H1 (cell line): ENCODE data around the gene FOXQ1. TPM values are rescaled to one million over a fixed set of nuclear protein-coding genes. Genes with fewer than 3 reads are reported as not detected.

Experiments used
- CTCF ChIA-PET: fragments of 300-600 bp; sonication (Branson Sonifier 250); formaldehyde crosslinking; loops from one replicate; lab custom pipeline; 2021; ENCODE audit not compliant: partially characterized antibody; lab: Charles Lee
- POLR2A ChIA-PET: fragments of 300-600 bp; sonication (Branson Sonifier 250); formaldehyde crosslinking; loops from one replicate; lab custom pipeline; 2021; ENCODE audit warnings: inconsistent platforms; ENCODE audit not compliant: partially characterized antibody; lab: Charles Lee
- DNase-seq, 2 experiments: peaks; one replicate each; pipeline versions ENCODE4 v3.0.0 to v3.0.0-alpha.2; 2010 to 2022; ENCODE audit warnings: low spot score in 2 of 2, low read depth in 1 of 2, mixed read lengths in 1 of 2
- FAIRE-seq: peaks from 2 replicates; lab custom pipeline; 2011; peaks lifted over from hg19 to GRCh38; lab: Jason Lieb, UNC
- H2AFZ ChIP-seq: 2 replicates; pipeline ENCODE4 v1.8.1; 2012; ENCODE audit warnings: low read length, inconsistent platforms
- H2AK5ac ChIP-seq: 2 replicates; pipeline ENCODE4 v1.6.1; 2013; ENCODE audit warnings: low read depth, low read length
- H2BK120ac ChIP-seq: replicated peaks from 2 replicates; pipeline ENCODE3; 2013; ENCODE audit warnings: low read depth, low read length, inconsistent platforms
- H2BK12ac ChIP-seq: 2 replicates; pipeline ENCODE4 v1.6.1; 2013; ENCODE audit warnings: low read depth, low read length
- H2BK15ac ChIP-seq: 2 replicates; pipeline ENCODE4 v1.6.1; 2013; ENCODE audit warnings: low read length
- H2BK20ac ChIP-seq: 2 replicates; pipeline ENCODE4 v1.6.1; 2013; ENCODE audit warnings: low read length
- H2BK5ac ChIP-seq: 2 replicates; pipeline ENCODE4 v1.6.1; 2013; ENCODE audit warnings: low read depth, low read length
- H3K14ac ChIP-seq: 2 replicates; pipeline ENCODE4 v1.6.1; 2013; ENCODE audit warnings: inconsistent platforms; ENCODE audit not compliant: insufficient read length
- H3K18ac ChIP-seq: 2 replicates; pipeline ENCODE4 v1.6.1; 2013; ENCODE audit warnings: low read length; ENCODE audit errors: extremely low read depth
- H3K23ac ChIP-seq: 2 replicates; pipeline ENCODE4 v1.6.1; 2013; ENCODE audit warnings: inconsistent platforms; ENCODE audit not compliant: insufficient read length
- H3K23me2 ChIP-seq: 2 replicates; pipeline ENCODE4 v1.6.1; 2013; ENCODE audit warnings: low read depth, low read length
- H3K27ac ChIP-seq: 2 replicates; pipeline ENCODE4 v1.6.1; 2011; ENCODE audit warnings: low read depth, low read length, inconsistent platforms
- H3K27me3 ChIP-seq, 4 experiments: replicated peaks in 1 of 4; 1 replicate in 1 of 4; 2 replicates in 3 of 4; pipeline versions ENCODE4 v1.6.1 to v1.8.1; 2011 to 2013; ENCODE audit warnings: low read length in 3 of 4, mild to moderate bottlenecking in 3 of 4, inconsistent platforms in 2 of 4, mixed read lengths in 2 of 4, moderate library complexity in 1 of 4; ENCODE audit not compliant: control insufficient read depth in 3 of 4, insufficient read depth in 3 of 4; ENCODE audit errors: extremely low read depth in 1 of 4
- H3K36me3 ChIP-seq, 4 experiments: 2 replicates each; pipeline versions ENCODE4 v1.6.1 to v1.8.1; 2011 to 2013; ENCODE audit warnings: mild to moderate bottlenecking in 4 of 4, low read length in 3 of 4, moderate library complexity in 2 of 4, control low read depth in 1 of 4, inconsistent platforms in 1 of 4; ENCODE audit not compliant: insufficient read depth in 4 of 4, control insufficient read depth in 2 of 4
- H3K4ac ChIP-seq: replicated peaks from 2 replicates; pipeline ENCODE3; 2013; ENCODE audit warnings: low read length, low read depth, mixed read lengths, inconsistent platforms; ENCODE audit not compliant: insufficient read length
- H3K4me1 ChIP-seq, 4 experiments: replicated peaks in 1 of 4; 1 replicate in 1 of 4; 2 replicates in 3 of 4; pipeline versions ENCODE4 v1.6.1 to v1.8.1; 2011 to 2013; ENCODE audit warnings: low read length in 3 of 4, inconsistent platforms in 2 of 4, mixed read lengths in 1 of 4; ENCODE audit not compliant: insufficient read depth in 4 of 4, control insufficient read depth in 3 of 4
- H3K4me2 ChIP-seq, 2 experiments: 2 replicates each; pipeline versions ENCODE4 v1.6.1 to v1.8.1; 2011 to 2013; ENCODE audit warnings: low read depth in 2 of 2, low read length in 2 of 2, control low read depth in 1 of 2, inconsistent platforms in 1 of 2, mild to moderate bottlenecking in 1 of 2; ENCODE audit not compliant: insufficient read depth in 1 of 2
- H3K4me3 ChIP-seq, 4 experiments: fragments of 200-600, 300-600 bp in 1 of 4; sonication (generic), shearing (Covaris generic), sonication (Bioruptor Twin) in 1 of 4; 2 replicates each; pipeline versions ENCODE4 v1.5.1 to v1.8.1; 2011 to 2016; ENCODE audit warnings: low read length in 4 of 4, low read depth in 3 of 4, control low read depth in 2 of 4, inconsistent platforms in 2 of 4, mild to moderate bottlenecking in 2 of 4, mixed read lengths in 1 of 4, moderate library complexity in 1 of 4; ENCODE audit not compliant: insufficient read depth in 2 of 4; ENCODE audit errors: extremely low read depth in 1 of 4
- H3K56ac ChIP-seq: replicated peaks from 2 replicates; pipeline ENCODE3; 2013; ENCODE audit warnings: low read depth, mild to moderate bottlenecking, mixed read lengths, low read length, inconsistent platforms; ENCODE audit not compliant: insufficient read length
- H3K79me1 ChIP-seq: 2 replicates; pipeline ENCODE4 v1.6.1; 2013; ENCODE audit warnings: low read depth, low read length, control low read depth
- H3K79me2 ChIP-seq, 2 experiments: 2 replicates each; pipeline versions ENCODE4 v1.6.1 to v1.8.1; 2012 to 2013; ENCODE audit warnings: low read length in 2 of 2, mild to moderate bottlenecking in 2 of 2, inconsistent platforms in 1 of 2; ENCODE audit not compliant: insufficient read depth in 2 of 2, control insufficient read depth in 1 of 2
- H3K9ac ChIP-seq, 4 experiments: replicated peaks in 1 of 4; 1 replicate in 1 of 4; 2 replicates in 3 of 4; pipeline versions ENCODE4 v1.6.1 to v1.8.1; 2011 to 2013; ENCODE audit warnings: low read depth in 3 of 4, low read length in 3 of 4, control low read depth in 2 of 4, mild to moderate bottlenecking in 2 of 4, moderate library complexity in 2 of 4, inconsistent platforms in 1 of 4; ENCODE audit errors: extremely low read depth in 1 of 4
- H3K9me3 ChIP-seq, 2 experiments: 2 replicates each; pipeline versions ENCODE4 v1.6.1 to v1.8.1; 2012 to 2013; ENCODE audit warnings: mild to moderate bottlenecking in 2 of 2, moderate library complexity in 2 of 2, control low read depth in 1 of 2, inconsistent platforms in 1 of 2, low read depth in 1 of 2, low read length in 1 of 2, mixed read lengths in 1 of 2; ENCODE audit not compliant: insufficient read depth in 2 of 2
- H4K20me1 ChIP-seq, 2 experiments: replicated peaks in 1 of 2; 2 replicates each; pipeline versions ENCODE3 to v1.8.1; 2011 to 2013; ENCODE audit warnings: inconsistent platforms in 2 of 2, low read length in 2 of 2, mild to moderate bottlenecking in 1 of 2; ENCODE audit not compliant: insufficient read depth in 2 of 2, control insufficient read depth in 1 of 2
- H4K5ac ChIP-seq: 2 replicates; pipeline ENCODE4 v1.6.1; 2013; ENCODE audit warnings: low read length, low read depth, mixed read lengths, inconsistent platforms; ENCODE audit not compliant: insufficient read length
- H4K8ac ChIP-seq: 2 replicates; pipeline ENCODE4 v1.8.0; 2013; ENCODE audit warnings: mild to moderate bottlenecking, moderate library complexity, low read length, inconsistent platforms; ENCODE audit not compliant: insufficient read depth; ENCODE audit errors: extremely low read depth
- H4K91ac ChIP-seq: replicated peaks from 2 replicates; pipeline ENCODE3; 2013; ENCODE audit warnings: low read length, mixed read lengths, inconsistent platforms; ENCODE audit not compliant: insufficient read length
- BACH1 ChIP-seq: IDR thresholded peaks from 2 replicates; pipeline ENCODE4 v1.6.1; 2012; ENCODE audit warnings: low read length, improper control_type of control experiment
- CHD2 ChIP-seq: IDR thresholded peaks from 2 replicates; pipeline ENCODE4 v1.6.1; 2012; ENCODE audit warnings: low read length, improper control_type of control experiment
- FOSL1 ChIP-seq: IDR thresholded peaks from 2 replicates; pipeline ENCODE4 v1.6.1; 2011; ENCODE audit warnings: mild to moderate bottlenecking, low read depth, low read length, moderate library complexity; ENCODE audit not compliant: insufficient read depth
- GTF2F1 ChIP-seq: IDR thresholded peaks from 2 replicates; pipeline ENCODE4 v1.6.1; 2012; ENCODE audit warnings: low read depth, low read length, improper control_type of control experiment, borderline replicate concordance
- PHF8 ChIP-seq: fragments of 200-600 bp; sonication (generic); conservative IDR thresholded peaks from 2 replicates; pipeline ENCODE4 v1.7.1; 2012; ENCODE audit warnings: low read depth, mild to moderate bottlenecking, inconsistent platforms, low read length, moderate library complexity
- SP1 ChIP-seq: IDR thresholded peaks from 2 replicates; pipeline ENCODE4 v1.6.1; 2011; ENCODE audit warnings: low read depth, low read length
- TCF12 ChIP-seq: IDR thresholded peaks from 2 replicates; pipeline ENCODE4 v1.6.1; 2011; ENCODE audit warnings: low read depth, mild to moderate bottlenecking, low read length
- ZNF274 ChIP-seq: IDR thresholded peaks from 2 replicates; pipeline ENCODE4 v1.7.0; 2012; ENCODE audit warnings: low read length, borderline replicate concordance; ENCODE audit errors: extremely low read depth
- WGBS, 2 experiments: shearing (Covaris generic) in 1 of 2; methylation state at CpG; one replicate each; pipeline versions ENCODE4 v1.1.6 to v1.1.7; 2013 to 2015; ENCODE audit warnings: low lambda C conversion rate in 2 of 2, mixed read lengths in 2 of 2, inconsistent platforms in 1 of 2, low coverage in 1 of 2, missing lambda C conversion rate in 1 of 2; ENCODE audit not compliant: insufficient replicate concordance in 2 of 2, insufficient coverage in 1 of 2, insufficient read length in 1 of 2; ENCODE audit errors: extremely low coverage in 1 of 2, missing lambda C conversion rate in 1 of 2; 5-methylcytosine and 5-hydroxymethylcytosine counted together
- polyA plus RNA-seq, 7 experiments: library from polyadenylated mRNA; depleted of rRNA in 3 of 7; stranded (reverse) in 5 of 7; unstranded in 2 of 7; fragments of >200 nt in 5 of 7; fragments of 200-250 nt in 2 of 7; gene quantifications; 1 replicate in 5 of 7; 2 replicates in 1 of 7; 4 replicates in 1 of 7; pipeline versions ENCODE4 v1.2.1 to v1.2.3, GENCODE V29; 2011 to 2013; ENCODE audit warnings: missing spikeins in 2 of 7, mixed read lengths in 2 of 7
- total RNA-seq: library from RNA; stranded (reverse); fragmentation: NEBNext Ultra II Directional; extraction: Animal tissue kit (Norgen Biotek cat#: 25700); gene quantifications from 2 replicates; pipeline ENCODE4 v1.2.1, GENCODE V29; 2021

Gene FOXQ1
- total and polyA plus RNA-seq, 2 of the 8 experiments (the other 6 are each of a cell fraction or from before 2014, with no cell fraction given) = 0.03 TPM; not detected in 1

DNA sequence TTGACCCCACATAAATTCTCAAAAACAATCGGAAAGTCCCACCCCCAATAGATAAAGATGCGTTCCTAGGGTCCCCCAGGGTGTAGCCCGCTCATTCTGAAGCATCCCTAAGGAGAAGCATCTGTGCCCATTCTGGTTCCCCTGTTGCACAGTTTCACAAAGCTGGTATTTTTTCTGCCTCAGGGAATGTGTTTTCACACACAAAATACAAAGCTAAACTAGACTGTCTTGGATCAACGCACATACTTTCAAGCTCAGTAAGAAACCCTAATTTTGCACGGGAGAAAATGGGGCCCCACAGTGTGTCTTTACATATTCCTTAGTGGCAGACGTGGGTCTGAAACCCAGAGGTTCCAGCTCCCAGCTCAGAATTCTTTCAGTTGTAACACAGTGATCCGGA lies 6.1 kb downstream of the FOXQ1 start:
- Histone ChIP-seq H3K14ac (no peak overlapping the region), H2BK12ac (no peak overlapping the region), H2AK5ac (no peak overlapping the region), H4K5ac (no peak overlapping the region), H2BK120ac (no peak overlapping the region), H3K79me1 (no peaks in the 10 kb centered on the region), H3K23ac (no peak overlapping the region), H3K4ac (no peak overlapping the region), H2BK20ac (no peak overlapping the region), H4K20me1 (peaks cover 6 to 13% of the 10 kb centered on the region in 2 experiments), H3K4me1 (peaks cover 0 to 1% (median 0%) of the 10 kb centered on the region in 4 experiments; a peak in 1 of 7 replicates), H2AFZ (no peak overlapping the region), H2BK5ac (no peak overlapping the region), H3K23me2 (peaks cover 1% of the 10 kb centered on the region; the same call in 1 of the 2 replicates), H3K4me2 (no peak overlapping the region), H3K9ac (no peak overlapping the region), H4K8ac (no peak overlapping the region; the same call in 1 of the 2 replicates), H3K4me3 (no peak overlapping the region), H3K27me3 (peaks cover 34 to 37% (median 36%) of the 10 kb centered on the region in 4 experiments), H3K9me3 (peaks cover 0 to 3% of the 10 kb centered on the region in 2 experiments; a peak in 1 of 4 replicates), H4K91ac (no peak overlapping the region), H2BK15ac (no peak overlapping the region), H3K27ac (no peak overlapping the region), H3K79me2 (no peaks in the 10 kb centered on the region), H3K36me3 (no peaks in the 10 kb centered on the region), H3K18ac (no peak overlapping the region), H3K56ac (no peak overlapping the region)
- POLR2A ChIA-PET = interaction anchor here (0.8 kb wide), 1 partner anchor 28 kb away, joined by 3 read pairs; no protein-coding TSS in a partner anchor
- 70% methylated on average over 7 of the region's 7 CpGs; no CpG with 5 or more reads in 1 of the 2 experiments for WGBS, 2 experiments
- DNase-seq (no peak), FAIRE-seq (no peak)
- CTCF ChIA-PET = interaction anchor here (1.0 to 2.0 kb wide), 2 partner anchors 18 to 79 kb away, joined by 3 to 5 read pairs; no protein-coding TSS in a partner anchor
- no peak for TF ChIP-seq ZNF274
- TF ChIP-seq PHF8 = no peak
- TF ChIP-seq SP1 = no peak
- TF ChIP-seq BACH1 = no peak
- TF ChIP-seq FOSL1 = no peak
- TF ChIP-seq GTF2F1 = no peak
- no peak for TF ChIP-seq TCF12
- TF ChIP-seq CHD2 = no peak
